GM12878 (cell line): ENCODE measurements around the gene AMBP. TPM values are rescaled to one million over a fixed set of nuclear protein-coding genes. Genes with fewer than 3 reads are reported as not detected.

ENCODE experiments used
- ATAC-seq: fragments of 200-7000 bp; cut with Tn5 transposase; 3 replicates; pipeline ENCODE4 v1.9.1; 2020; ENCODE audit warnings: mild to moderate bottlenecking, moderate library complexity
- BruUV-seq: library from RNA; stranded (reverse); fragments of 400-500 nt; replicated peaks from 2 replicates; lab custom pipeline; 2021; lab: Mats Ljungman, UMichigan
- CTCF ChIA-PET: fragments of 300-600 bp; sonication (Branson Sonifier 250); formaldehyde crosslinking; extraction: SDS; loops from one replicate; lab custom pipeline; 2021; ENCODE audit warnings: inconsistent platforms; lab: Yijun Ruan, JAX
- POLR2A ChIA-PET: fragments of 350-600 bp; formaldehyde crosslinking; extraction: SDS; loops from one replicate; lab custom pipeline; 2021; ENCODE audit warnings: inconsistent platforms; lab: Charles Lee
- RAD21 ChIA-PET: fragments of 300-600 bp; sonication (Branson Sonifier 250); formaldehyde crosslinking; loops from one replicate; lab custom pipeline; 2023; ENCODE audit warnings: antibody characterized with exemption; ENCODE audit not compliant: unreplicated experiment; lab: Charles Lee
- SMC1A ChIA-PET: fragments of 300-600 bp; sonication (Branson Sonifier 250); formaldehyde crosslinking; loops from one replicate; lab custom pipeline; 2023; ENCODE audit not compliant: unreplicated experiment, uncharacterized antibody; lab: Charles Lee
- DNase-seq: peaks from one replicate; pipeline ENCODE4 v3.0.0-alpha.2; 2011; ENCODE audit warnings: low read depth, low spot score
- FAIRE-seq: peaks from 3 replicates; lab custom pipeline; 2011; peaks lifted over from hg19 to GRCh38; lab: Jason Lieb, UNC
- H2AFZ ChIP-seq: 2 replicates; pipeline ENCODE4 v1.6.0; 2011; ENCODE audit warnings: low read depth, low read length, control low read depth; ENCODE audit not compliant: control insufficient read depth
- H3K27ac ChIP-seq: 2 replicates; pipeline ENCODE4 v1.5.1; 2011; ENCODE audit warnings: control low read depth; ENCODE audit not compliant: control insufficient read depth, insufficient read depth
- H3K27me3 ChIP-seq, 2 experiments: replicated peaks in 1 of 2; 2 replicates each; pipeline versions ENCODE4 v1.6.0 to v1.6.1; 2011; ENCODE audit warnings: low read length in 1 of 2; ENCODE audit not compliant: control insufficient read depth in 2 of 2, insufficient read depth in 2 of 2
- H3K36me3 ChIP-seq, 2 experiments: 2 replicates each; pipeline ENCODE4 v1.5.1; 2011; ENCODE audit warnings: low read length in 1 of 2; ENCODE audit not compliant: control insufficient read depth in 2 of 2, insufficient read depth in 2 of 2
- H3K4me1 ChIP-seq: 2 replicates; pipeline ENCODE4 v1.6.1; 2011; ENCODE audit warnings: mild to moderate bottlenecking, low read length, moderate library complexity, mixed read lengths; ENCODE audit not compliant: control insufficient read depth, insufficient read depth
- H3K4me2 ChIP-seq: 2 replicates; pipeline ENCODE4 v1.6.0; 2011; ENCODE audit warnings: control low read depth; ENCODE audit not compliant: control insufficient read depth, insufficient read depth
- H3K4me3 ChIP-seq: fragments of 200-600 bp; sonication (generic); 2 replicates; pipeline ENCODE4 v1.5.1; 2016
- H3K79me2 ChIP-seq: 2 replicates; pipeline ENCODE4 v1.6.0; 2011; ENCODE audit warnings: low read length; ENCODE audit not compliant: control insufficient read depth, insufficient read depth
- H3K9ac ChIP-seq: 2 replicates; pipeline ENCODE4 v1.8.0; 2011; ENCODE audit warnings: low read length, control low read depth, mixed read lengths; ENCODE audit not compliant: control insufficient read depth, insufficient read depth
- H3K9me3 ChIP-seq: replicated peaks from 3 replicates; pipeline ENCODE4 v1.5.1; 2011; ENCODE audit warnings: mild to moderate bottlenecking, low read length; ENCODE audit not compliant: control insufficient read depth, insufficient read depth
- H4K20me1 ChIP-seq: 2 replicates; pipeline ENCODE4 v1.6.0; 2011; ENCODE audit not compliant: control insufficient read depth, insufficient read depth
- BCL11A ChIP-seq: IDR thresholded peaks from 2 replicates; pipeline ENCODE4 v1.6.1; 2011; ENCODE audit warnings: low read depth, low read length
- MEF2A ChIP-seq: IDR thresholded peaks from 2 replicates; pipeline ENCODE4 v1.6.1; 2011; ENCODE audit warnings: low read depth, mild to moderate bottlenecking, low read length, moderate library complexity; ENCODE audit not compliant: insufficient read depth
- SIX5 ChIP-seq: IDR thresholded peaks from 2 replicates; pipeline ENCODE4 v1.6.1; 2011; ENCODE audit warnings: mild to moderate bottlenecking, low read depth, low read length, moderate library complexity; ENCODE audit not compliant: severe bottlenecking
- ZBED1 ChIP-seq: IDR thresholded peaks from 2 replicates; pipeline ENCODE4 v1.6.1; 2016; ENCODE audit warnings: borderline replicate concordance
- ZNF207 ChIP-seq: fragments of 450-650 bp; IDR thresholded peaks from 2 replicates; pipeline ENCODE4 v1.6.1; 2014; ENCODE audit warnings: antibody characterized with exemption, mild to moderate bottlenecking, borderline replicate concordance
- WGBS: methylation state at CpG from one replicate; pipeline ENCODE4 v1.1.6; 2016; ENCODE audit warnings: low lambda C conversion rate; ENCODE audit not compliant: insufficient replicate concordance, insufficient coverage; ENCODE audit errors: missing lambda C conversion rate; 5-methylcytosine and 5-hydroxymethylcytosine counted together
- in situ Hi-C: fragments of 300-500 bp; cut with MboI; formaldehyde crosslinking; loops from 9 replicates; pipeline ENCODE4 v1.14.3; 2018; ENCODE audit warnings: mixed read lengths
- intact Hi-C: fragments of 100-400 bp; cut with micrococcal nuclease; formaldehyde crosslinking; loops from one replicate; pipeline ENCODE4 v1.14.2; 2022; ENCODE audit not compliant: unreplicated experiment
- polyA plus RNA-seq, 11 experiments: library from polyadenylated mRNA; depleted of rRNA in 4 of 11; unstranded in 6 of 11; stranded (reverse) in 5 of 11; fragments of >200 nt; fragmentation: Nextera tagmentation in 4 of 11; fragmentation: Illumina TruSeq in 1 of 11; extraction: Ambion mirVana in 4 of 11; extraction: Trizol in 1 of 11; gene quantifications; 1 replicate in 1 of 11; 2 replicates in 10 of 11; pipeline versions ENCODE4 v1.2.1 to v1.2.3, GENCODE V29; 2011 to 2016; ENCODE audit warnings: inconsistent platforms in 2 of 11, missing spikeins in 2 of 11, low read depth in 1 of 11
- total RNA-seq, 4 experiments: library from RNA; depleted of rRNA in 3 of 4; stranded (reverse); fragments of >200 nt in 3 of 4; fragmentation: Illumina TruSeq in 1 of 4; extraction: Trizol in 1 of 4; gene quantifications; 2 replicates each; pipeline versions ENCODE4 v1.2.1 to v1.2.3, GENCODE V29; 2013 to 2021
- TF ChIP-seq, protein P1 (sequence below): fragments of 450-650 bp; formaldehyde crosslinking; IDR thresholded peaks from 2 replicates; pipeline ENCODE4 v1.4.0; 2022; ENCODE audit warnings: mild to moderate bottlenecking, moderate library complexity
- TF ChIP-seq, protein P2 (sequence below): fragments of 450-650 bp; formaldehyde crosslinking; IDR thresholded peaks from 2 replicates; pipeline ENCODE4 v1.5.0; 2022; ENCODE audit warnings: mild to moderate bottlenecking, missing genetic modification characterization
- TF ChIP-seq, protein P3 (sequence below): fragments of 150-350 bp; IDR thresholded peaks from 2 replicates; pipeline ENCODE4 v1.6.1; 2016; ENCODE audit warnings: low read depth, low read length

The AMBP gene
- total and polyA plus RNA-seq, 10 of the 15 experiments (the other 5 are each of a cell fraction or from before 2014, with no cell fraction given): 0.11 to 2.3 (median 0.18) TPM; not detected in 7

DNA sequence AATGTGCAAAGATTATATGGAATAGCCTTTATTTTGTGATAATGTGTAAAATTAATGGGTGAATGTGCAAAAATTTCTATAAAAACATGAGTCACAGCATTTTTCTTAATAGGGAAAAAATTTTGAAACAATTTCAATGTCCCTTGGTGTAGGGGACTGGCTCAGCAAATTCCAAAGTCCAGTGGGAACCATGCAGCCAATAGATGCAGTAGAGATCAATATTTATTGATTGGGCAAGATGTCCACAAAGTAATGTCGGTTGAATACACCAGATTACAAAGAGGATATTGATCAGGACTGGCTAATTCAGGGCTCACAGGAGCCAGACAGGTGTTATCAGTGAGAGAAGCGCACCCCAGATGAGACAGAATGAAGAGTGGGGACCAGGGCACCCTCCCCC lies 62.5 kb downstream of the AMBP start:
- DNase-seq (no peak), ATAC-seq (no peak), FAIRE-seq (no peak)
- no peak overlapping the region for H3K4me2 ChIP-seq
- RAD21 ChIA-PET: no interaction called here
- intact Hi-C loops: no loop called here
- CTCF ChIA-PET: no interaction called here
- no peaks in the 10 kb centered on the region for H3K79me2 ChIP-seq
- H2AFZ ChIP-seq: no peak overlapping the region
- BruUV-seq: no TSS peak
- H3K4me3 ChIP-seq: no peak overlapping the region
- TF ChIP-seq, protein P1, sequence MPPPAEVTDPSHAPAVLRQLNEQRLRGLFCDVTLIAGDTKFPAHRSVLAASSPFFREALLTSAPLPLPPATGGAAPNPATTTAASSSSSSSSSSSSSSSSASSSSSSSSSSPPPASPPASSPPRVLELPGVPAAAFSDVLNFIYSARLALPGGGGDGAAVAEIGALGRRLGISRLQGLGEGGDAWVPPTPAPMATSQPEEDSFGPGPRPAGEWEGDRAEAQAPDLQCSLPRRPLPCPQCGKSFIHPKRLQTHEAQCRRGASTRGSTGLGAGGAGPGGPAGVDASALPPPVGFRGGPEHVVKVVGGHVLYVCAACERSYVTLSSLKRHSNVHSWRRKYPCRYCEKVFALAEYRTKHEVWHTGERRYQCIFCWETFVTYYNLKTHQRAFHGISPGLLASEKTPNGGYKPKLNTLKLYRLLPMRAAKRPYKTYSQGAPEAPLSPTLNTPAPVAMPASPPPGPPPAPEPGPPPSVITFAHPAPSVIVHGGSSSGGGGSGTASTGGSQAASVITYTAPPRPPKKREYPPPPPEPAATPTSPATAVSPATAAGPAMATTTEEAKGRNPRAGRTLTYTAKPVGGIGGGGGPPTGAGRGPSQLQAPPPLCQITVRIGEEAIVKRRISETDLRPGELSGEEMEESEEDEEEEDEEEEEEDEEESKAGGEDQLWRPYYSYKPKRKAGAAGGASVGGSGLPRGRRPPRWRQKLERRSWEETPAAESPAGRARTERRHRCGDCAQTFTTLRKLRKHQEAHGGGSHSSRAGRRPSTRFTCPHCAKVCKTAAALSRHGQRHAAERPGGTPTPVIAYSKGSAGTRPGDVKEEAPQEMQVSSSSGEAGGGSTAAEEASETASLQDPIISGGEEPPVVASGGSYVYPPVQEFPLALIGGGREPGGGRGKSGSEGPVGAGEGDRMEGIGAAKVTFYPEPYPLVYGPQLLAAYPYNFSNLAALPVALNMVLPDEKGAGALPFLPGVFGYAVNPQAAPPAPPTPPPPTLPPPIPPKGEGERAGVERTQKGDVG (CRISPR knock-in tag): no peak
- H3K4me1 ChIP-seq: no peaks in the 10 kb centered on the region
- SMC1A ChIA-PET: no interaction called here
- H3K36me3 ChIP-seq: no peaks in the 10 kb centered on the region
- H3K9ac ChIP-seq: no peak overlapping the region
- POLR2A ChIA-PET: no interaction called here
- 0% methylated on average over 2 of the region's 2 CpGs for WGBS
- H3K27me3 ChIP-seq: no peaks in the 10 kb centered on the region; a peak in 2 of 4 replicates
- no peaks in the 10 kb centered on the region for H3K9me3 ChIP-seq
- H4K20me1 ChIP-seq: no peaks in the 10 kb centered on the region
- H3K27ac ChIP-seq: no peak overlapping the region
- in situ Hi-C loops: no loop called here

DNA sequence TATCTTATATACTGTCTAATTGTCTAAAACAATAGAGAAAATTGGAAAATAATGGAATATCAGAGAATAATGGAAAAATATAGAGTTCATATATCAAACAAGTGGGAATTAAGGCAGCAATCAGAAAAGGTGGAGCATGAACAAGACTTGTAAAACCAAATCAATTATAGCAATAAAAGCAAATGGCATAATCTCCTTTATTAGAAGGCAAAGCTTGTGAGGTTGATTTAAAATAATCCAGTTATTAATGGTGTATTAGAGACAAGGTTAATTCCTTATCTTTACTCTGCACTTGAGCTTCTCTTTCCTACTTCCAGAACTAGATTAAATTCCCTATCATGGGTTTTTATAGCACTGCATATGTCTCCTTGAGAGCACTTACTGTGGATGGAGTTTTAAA lies 64.1 kb downstream of the AMBP start:
- RAD21 ChIA-PET: no interaction called here
- Histone ChIP-seq H3K4me1 (no peaks in the 10 kb centered on the region), H4K20me1 (no peaks in the 10 kb centered on the region), H3K27me3 (no peaks in the 10 kb centered on the region; a peak in 2 of 4 replicates), H3K36me3 (no peaks in the 10 kb centered on the region), H2AFZ (no peak overlapping the region), H3K9me3 (no peaks in the 10 kb centered on the region), H3K27ac (no peak overlapping the region), H3K4me2 (no peak overlapping the region), H3K79me2 (no peaks in the 10 kb centered on the region), H3K9ac (no peak overlapping the region), H3K4me3 (no peak overlapping the region)
- in situ Hi-C loops: no loop called here
- intact Hi-C loops: no loop called here
- DNase-seq (no peak), ATAC-seq (no peak), FAIRE-seq (no peak)
- POLR2A ChIA-PET: no interaction called here
- CTCF ChIA-PET: no interaction called here
- no TSS peak for BruUV-seq
- SMC1A ChIA-PET: no interaction called here
- TF ChIP-seq, protein P2, sequence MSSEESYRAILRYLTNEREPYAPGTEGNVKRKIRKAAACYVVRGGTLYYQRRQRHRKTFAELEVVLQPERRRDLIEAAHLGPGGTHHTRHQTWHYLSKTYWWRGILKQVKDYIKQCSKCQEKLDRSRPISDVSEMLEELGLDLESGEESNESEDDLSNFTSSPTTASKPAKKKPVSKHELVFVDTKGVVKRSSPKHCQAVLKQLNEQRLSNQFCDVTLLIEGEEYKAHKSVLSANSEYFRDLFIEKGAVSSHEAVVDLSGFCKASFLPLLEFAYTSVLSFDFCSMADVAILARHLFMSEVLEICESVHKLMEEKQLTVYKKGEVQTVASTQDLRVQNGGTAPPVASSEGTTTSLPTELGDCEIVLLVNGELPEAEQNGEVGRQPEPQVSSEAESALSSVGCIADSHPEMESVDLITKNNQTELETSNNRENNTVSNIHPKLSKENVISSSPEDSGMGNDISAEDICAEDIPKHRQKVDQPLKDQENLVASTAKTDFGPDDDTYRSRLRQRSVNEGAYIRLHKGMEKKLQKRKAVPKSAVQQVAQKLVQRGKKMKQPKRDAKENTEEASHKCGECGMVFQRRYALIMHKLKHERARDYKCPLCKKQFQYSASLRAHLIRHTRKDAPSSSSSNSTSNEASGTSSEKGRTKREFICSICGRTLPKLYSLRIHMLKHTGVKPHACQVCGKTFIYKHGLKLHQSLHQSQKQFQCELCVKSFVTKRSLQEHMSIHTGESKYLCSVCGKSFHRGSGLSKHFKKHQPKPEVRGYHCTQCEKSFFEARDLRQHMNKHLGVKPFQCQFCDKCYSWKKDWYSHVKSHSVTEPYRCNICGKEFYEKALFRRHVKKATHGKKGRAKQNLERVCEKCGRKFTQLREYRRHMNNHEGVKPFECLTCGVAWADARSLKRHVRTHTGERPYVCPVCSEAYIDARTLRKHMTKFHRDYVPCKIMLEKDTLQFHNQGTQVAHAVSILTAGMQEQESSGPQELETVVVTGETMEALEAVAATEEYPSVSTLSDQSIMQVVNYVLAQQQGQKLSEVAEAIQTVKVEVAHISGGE (CRISPR knock-in tag): no peak
- TF ChIP-seq, protein P3, sequence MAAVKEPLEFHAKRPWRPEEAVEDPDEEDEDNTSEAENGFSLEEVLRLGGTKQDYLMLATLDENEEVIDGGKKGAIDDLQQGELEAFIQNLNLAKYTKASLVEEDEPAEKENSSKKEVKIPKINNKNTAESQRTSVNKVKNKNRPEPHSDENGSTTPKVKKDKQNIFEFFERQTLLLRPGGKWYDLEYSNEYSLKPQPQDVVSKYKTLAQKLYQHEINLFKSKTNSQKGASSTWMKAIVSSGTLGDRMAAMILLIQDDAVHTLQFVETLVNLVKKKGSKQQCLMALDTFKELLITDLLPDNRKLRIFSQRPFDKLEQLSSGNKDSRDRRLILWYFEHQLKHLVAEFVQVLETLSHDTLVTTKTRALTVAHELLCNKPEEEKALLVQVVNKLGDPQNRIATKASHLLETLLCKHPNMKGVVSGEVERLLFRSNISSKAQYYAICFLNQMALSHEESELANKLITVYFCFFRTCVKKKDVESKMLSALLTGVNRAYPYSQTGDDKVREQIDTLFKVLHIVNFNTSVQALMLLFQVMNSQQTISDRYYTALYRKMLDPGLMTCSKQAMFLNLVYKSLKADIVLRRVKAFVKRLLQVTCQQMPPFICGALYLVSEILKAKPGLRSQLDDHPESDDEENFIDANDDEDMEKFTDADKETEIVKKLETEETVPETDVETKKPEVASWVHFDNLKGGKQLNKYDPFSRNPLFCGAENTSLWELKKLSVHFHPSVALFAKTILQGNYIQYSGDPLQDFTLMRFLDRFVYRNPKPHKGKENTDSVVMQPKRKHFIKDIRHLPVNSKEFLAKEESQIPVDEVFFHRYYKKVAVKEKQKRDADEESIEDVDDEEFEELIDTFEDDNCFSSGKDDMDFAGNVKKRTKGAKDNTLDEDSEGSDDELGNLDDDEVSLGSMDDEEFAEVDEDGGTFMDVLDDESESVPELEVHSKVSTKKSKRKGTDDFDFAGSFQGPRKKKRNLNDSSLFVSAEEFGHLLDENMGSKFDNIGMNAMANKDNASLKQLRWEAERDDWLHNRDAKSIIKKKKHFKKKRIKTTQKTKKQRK: no peak
- TF ChIP-seq MEF2A: no peak
- no peak for TF ChIP-seq BCL11A
- no peak for TF ChIP-seq ZBED1
- no peak for TF ChIP-seq ZNF207
- no peak for TF ChIP-seq SIX5
